AG04450 (cell line): ENCODE measurements around the gene ADRA2B. TPM values are rescaled to one million over a fixed set of nuclear protein-coding genes. Genes with fewer than 3 reads are reported as not detected.
"Not testable (repeated sequence)": the region's sequence is repeated elsewhere in the genome, so short reads cannot be mapped to it uniquely, and the experiment has no call there.

Experiments
- CTCF ChIA-PET: fragments of 300-600, 350-600 bp; formaldehyde crosslinking; extraction: SDS; loops from one replicate; lab custom pipeline; 2022; ENCODE audit warnings: antibody characterized with exemption, inconsistent platforms; lab: Charles Lee
- POLR2A ChIA-PET: fragments of 350-600 bp; formaldehyde crosslinking; extraction: SDS; loops from one replicate; lab custom pipeline; 2021; ENCODE audit warnings: antibody characterized with exemption, inconsistent platforms; lab: Yijun Ruan, JAX
- DNase-seq: peaks from one replicate; pipeline ENCODE4 v3.0.0-alpha.2; 2011; ENCODE audit warnings: low read depth, low spot score
- H3K27ac ChIP-seq: one replicate; pipeline ENCODE4 v1.5.1; 2012; ENCODE audit warnings: low read depth, low read length, control low read depth
- H3K27me3 ChIP-seq: one replicate; pipeline ENCODE4 v1.6.0; 2012; ENCODE audit warnings: low read length; ENCODE audit not compliant: control insufficient read depth, insufficient read depth
- H3K4me3 ChIP-seq: 2 replicates; pipeline ENCODE4 v1.5.1; 2011; ENCODE audit warnings: mild to moderate bottlenecking, low read depth, low read length, control low read depth
- H3K9me3 ChIP-seq: 2 replicates; pipeline ENCODE4 v1.5.1; 2012; ENCODE audit warnings: low read length; ENCODE audit not compliant: control insufficient read depth, insufficient read depth
- polyA plus RNA-seq: library from polyadenylated mRNA; depleted of rRNA; stranded (reverse); fragments of >200 nt; gene quantifications from 2 replicates; pipeline ENCODE4 v1.2.3, GENCODE V29; 2011
- TF ChIP-seq, protein P1 (sequence below): IDR thresholded peaks from 2 replicates; pipeline ENCODE4 v1.5.1; 2011; ENCODE audit warnings: low read depth, low read length, control low read depth, inconsistent platforms

The ADRA2B gene
- polyA plus RNA-seq, 1 experiment, result not detected

DNA sequence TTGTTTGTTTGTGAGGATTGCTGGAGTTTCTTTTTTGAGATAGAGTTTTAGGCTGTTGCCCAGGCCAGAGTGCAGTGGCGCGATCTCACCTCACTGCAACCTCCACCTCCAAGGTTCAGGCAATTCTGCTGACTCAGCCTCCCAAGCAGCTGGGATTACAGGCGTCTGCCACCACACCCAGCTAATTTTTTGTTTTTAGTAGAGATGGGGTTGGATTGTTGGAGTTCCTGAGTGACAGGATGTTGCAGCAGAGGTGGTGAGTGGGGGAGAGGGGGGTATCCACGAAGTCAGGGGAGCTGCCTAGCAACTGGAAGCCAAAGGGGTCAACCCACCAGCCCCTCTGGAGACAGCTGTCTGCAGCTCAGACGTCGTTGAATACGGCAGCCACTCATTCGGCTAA lies 46.5 kb downstream of the ADRA2B start:
- POLR2A ChIA-PET, CTCF ChIA-PET: not testable (repeated sequence)

DNA sequence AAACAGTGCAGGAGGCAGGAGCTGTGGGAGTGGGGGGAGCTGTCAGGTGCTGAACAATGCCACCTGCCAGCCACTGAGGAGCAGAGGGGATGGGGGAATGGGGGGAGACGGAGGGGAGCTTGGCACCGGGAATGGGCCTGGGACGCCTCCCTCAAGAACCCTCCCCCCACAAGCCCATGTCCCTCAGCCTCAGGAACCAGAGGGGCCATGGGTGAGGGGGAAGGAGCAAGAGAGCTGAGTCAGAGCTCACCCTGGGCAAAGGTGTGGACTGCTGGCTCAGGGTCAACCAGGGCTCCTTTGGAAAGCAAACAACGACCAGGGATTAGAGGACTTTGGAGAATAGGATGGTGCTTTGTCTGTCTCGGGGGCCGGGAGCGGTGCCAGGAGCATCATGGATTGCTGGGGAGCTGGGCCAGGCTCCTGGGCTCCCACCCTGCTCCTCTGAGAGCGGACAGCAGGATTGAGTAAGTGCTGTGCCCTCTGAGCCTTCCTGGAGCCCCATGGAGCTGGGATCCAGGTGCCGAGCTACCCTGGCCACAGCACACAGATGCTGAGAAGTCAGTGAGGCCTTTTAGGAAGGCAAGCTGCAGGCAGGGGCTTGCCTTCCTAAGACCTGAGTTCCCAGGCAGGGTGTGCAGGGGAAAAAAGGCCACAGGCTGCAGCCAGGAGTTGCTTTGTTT lies 48.3 kb downstream of the ADRA2B start:
- CTCF ChIA-PET, POLR2A ChIA-PET: not testable (repeated sequence)

More for the DNA sequence above, 46.5 kb downstream of the ADRA2B start:
- not testable (repeated sequence) for DNase-seq, H3K9me3 ChIP-seq, H3K27ac ChIP-seq, H3K4me3 ChIP-seq
- peaks cover 32% of the 10 kb centered on the region for H3K27me3 ChIP-seq

DNA sequence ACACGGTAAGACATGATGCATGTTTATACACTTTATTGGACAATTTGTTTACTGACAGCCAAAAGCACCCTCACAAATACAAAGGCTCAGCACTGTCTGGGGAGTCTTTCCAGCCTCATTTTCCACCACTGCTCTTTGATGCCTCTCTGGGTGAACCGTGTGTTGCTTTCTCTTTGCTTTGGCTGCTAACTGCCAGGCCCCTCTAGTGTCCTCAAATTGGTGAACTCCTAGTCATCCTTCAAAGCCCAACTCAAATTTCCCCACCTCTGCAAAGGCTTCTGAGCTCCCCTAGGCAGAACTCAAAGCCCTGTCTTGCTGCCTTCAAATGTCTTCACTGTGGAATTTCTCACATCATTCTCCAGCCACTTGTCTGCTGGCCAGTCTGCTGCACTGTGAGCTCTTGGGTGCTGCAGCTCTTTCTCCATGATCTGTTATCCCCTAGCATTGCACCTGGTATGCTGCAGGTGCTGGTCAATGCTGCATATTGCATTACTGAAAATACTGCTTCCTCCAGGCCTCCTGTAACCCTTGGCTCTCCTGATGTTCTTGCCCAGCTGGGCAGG lies 49.2 kb downstream of the ADRA2B start:
- H3K9me3 ChIP-seq, DNase-seq, CTCF ChIA-PET, POLR2A ChIA-PET, H3K4me3 ChIP-seq, H3K27ac ChIP-seq: not testable (repeated sequence)
- H3K27me3 ChIP-seq, result peaks cover 12% of the 10 kb centered on the region

More for the DNA sequence above, 48.3 kb downstream of the ADRA2B start:
- not testable (repeated sequence) for H3K9me3 ChIP-seq, DNase-seq, H3K27ac ChIP-seq, H3K4me3 ChIP-seq
- peaks cover 19% of the 10 kb centered on the region for H3K27me3 ChIP-seq

DNA sequence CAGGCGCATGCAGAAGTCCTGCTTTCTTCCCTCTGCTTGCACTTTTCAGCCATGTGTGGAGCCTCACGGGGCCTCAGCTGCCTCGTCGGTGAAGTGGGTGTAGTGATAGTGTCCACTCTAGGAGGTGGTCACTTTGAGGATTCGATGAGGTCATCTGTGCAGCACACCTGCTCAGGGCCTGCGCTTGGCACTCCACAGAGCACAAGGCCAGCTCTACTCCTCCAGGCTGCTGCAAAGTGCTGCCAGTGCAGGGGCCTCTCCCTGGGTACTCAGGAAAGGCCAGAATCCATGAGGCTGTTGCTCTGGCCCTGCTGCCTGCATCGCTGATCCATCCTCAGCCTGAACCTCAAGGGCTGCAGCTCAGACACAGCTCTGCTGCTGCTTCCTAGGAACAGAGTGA lies 49.9 kb downstream of the ADRA2B start:
- H3K27ac ChIP-seq, H3K9me3 ChIP-seq, CTCF ChIA-PET, H3K27me3 ChIP-seq, DNase-seq, H3K4me3 ChIP-seq, POLR2A ChIA-PET: not testable (repeated sequence)

DNA sequence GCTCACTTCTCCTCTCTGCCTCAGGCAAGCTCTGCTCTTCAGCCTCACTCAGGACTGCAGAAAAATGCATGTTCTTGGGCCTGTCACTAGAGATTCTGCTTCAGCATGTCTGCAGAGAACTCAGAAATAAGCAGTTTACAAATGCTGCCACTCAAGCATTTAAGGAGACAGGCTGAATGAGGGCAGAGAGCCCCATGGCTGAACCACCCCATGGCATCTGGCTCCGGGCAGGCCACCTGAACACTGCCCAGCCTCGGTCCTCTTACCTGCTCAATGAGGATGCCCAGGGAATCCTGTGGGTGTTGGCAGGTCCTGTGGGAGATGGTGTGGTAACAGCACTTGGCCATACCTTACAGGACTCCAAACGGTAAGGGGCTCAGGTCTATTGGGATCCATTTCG lies 50.4 kb downstream of the ADRA2B start:
- H3K4me3 ChIP-seq, CTCF ChIA-PET, H3K27ac ChIP-seq, DNase-seq, H3K9me3 ChIP-seq, POLR2A ChIA-PET, H3K27me3 ChIP-seq: not testable (repeated sequence)

DNA sequence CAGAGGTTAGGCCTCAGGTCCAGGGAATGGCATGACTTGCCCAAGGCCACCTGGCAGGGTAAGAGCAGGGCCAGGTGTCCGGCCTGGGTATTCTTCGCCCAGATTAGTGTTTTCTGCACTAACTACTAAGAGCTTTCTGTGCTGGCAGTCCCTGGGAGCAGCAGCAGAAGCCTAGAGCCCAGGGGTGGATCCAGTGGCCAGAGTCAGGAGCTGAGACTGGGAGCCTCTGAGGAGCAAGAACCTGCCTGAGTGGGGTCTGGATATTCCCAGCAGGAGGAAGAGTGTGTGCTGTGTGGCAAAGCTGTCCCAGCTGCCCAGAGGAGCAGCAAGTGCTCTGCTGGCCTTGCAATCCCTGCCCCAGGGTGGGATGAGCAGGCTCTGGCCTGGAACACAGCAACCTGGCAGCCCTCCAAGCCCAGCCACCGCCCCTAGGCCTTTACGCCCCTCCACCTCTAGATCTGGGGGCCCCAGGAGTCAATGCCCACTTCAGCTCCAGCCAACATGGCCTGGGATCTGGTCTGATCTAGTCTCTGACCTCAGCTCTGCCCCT lies 50.9 kb downstream of the ADRA2B start:
- Histone ChIP-seq H3K9me3 (no peaks in the 10 kb centered on the region), H3K4me3 (no peak overlapping the region), H3K27me3 (peaks cover 5% of the 10 kb centered on the region), H3K27ac (no peak overlapping the region)
- POLR2A ChIA-PET, result no interaction called here
- TF ChIP-seq, protein P1, sequence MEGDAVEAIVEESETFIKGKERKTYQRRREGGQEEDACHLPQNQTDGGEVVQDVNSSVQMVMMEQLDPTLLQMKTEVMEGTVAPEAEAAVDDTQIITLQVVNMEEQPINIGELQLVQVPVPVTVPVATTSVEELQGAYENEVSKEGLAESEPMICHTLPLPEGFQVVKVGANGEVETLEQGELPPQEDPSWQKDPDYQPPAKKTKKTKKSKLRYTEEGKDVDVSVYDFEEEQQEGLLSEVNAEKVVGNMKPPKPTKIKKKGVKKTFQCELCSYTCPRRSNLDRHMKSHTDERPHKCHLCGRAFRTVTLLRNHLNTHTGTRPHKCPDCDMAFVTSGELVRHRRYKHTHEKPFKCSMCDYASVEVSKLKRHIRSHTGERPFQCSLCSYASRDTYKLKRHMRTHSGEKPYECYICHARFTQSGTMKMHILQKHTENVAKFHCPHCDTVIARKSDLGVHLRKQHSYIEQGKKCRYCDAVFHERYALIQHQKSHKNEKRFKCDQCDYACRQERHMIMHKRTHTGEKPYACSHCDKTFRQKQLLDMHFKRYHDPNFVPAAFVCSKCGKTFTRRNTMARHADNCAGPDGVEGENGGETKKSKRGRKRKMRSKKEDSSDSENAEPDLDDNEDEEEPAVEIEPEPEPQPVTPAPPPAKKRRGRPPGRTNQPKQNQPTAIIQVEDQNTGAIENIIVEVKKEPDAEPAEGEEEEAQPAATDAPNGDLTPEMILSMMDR, result no peak
- CTCF ChIA-PET, result no interaction called here
- DNase-seq, result no peak

DNA sequence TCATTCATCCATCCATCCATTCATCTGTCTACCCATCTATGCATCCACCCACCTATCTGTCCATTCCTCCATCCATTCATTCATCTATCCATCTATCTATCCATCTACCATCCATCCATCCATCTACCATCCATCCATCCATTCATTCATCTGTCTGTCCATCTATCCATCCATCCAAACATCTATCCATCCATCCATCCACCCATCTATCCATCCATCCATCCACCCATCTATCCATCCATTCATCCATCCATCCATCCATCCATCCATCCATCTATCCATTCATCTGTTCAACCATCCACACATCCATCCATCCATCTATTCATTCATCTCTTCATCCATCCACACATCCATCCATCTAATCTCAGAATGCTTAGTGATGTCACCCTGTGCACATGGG lies 51.6 kb downstream of the ADRA2B start:
- H3K27ac ChIP-seq, H3K9me3 ChIP-seq, H3K4me3 ChIP-seq, DNase-seq, CTCF ChIA-PET, POLR2A ChIA-PET, H3K27me3 ChIP-seq: not testable (repeated sequence)

DNA sequence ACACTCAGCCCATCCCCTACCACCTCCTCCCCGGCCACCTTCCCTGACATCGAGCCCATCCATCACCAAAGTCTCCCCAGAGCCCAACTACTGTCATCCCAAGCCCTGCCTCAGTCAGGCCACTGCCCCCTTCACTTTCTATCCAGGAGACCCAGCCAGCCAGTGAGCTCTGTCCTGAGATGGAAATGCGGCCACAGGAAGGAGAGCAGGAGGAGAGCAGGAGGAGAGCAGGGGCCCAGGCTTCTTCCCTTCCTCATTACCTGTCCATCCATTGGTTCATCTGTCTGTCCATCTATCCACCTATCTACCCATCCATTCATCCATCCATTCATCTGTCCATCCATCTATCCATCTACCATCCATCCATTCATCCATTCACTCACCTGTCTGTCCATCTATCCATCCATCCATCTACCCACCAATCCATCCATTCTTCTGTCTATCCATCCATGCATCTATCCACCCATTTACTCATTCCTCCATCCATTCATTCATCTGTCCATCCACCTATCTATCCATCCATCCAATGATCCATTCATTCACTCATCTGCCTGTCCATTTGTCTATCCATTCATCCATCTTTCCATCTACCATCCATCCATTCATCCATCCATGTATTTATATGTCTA lies 52.2 kb downstream of the ADRA2B start:
- H3K4me3 ChIP-seq, DNase-seq, H3K27me3 ChIP-seq, POLR2A ChIA-PET, H3K27ac ChIP-seq, CTCF ChIA-PET, H3K9me3 ChIP-seq: not testable (repeated sequence)
